Measurements from ENCODE around the gene CDK14.

Gene CDK14

GRCh38 chr7:90719155-90719554 is 123.0 kb downstream of the CDK14 start:
- ATAC-seq (ENCODE audit: insufficient read depth, low read depth), result no peak
- Histone ChIP-seq H3K9me3 (ENCODE audit: insufficient read depth, low read length, severe bottlenecking) (no peaks in the 10 kb centered on the region), H3K4me3 (ENCODE audit: low read depth in 1 of 2, low read length in 2 of 2) (no peak overlapping the region), H3K79me2 (ENCODE audit: insufficient read depth, low read length) (no peaks in the 10 kb centered on the region), H3K4me2 (ENCODE audit: insufficient read depth, low read length) (no peak overlapping the region), H3K27me3 (ENCODE audit: insufficient read depth, low read length, poor library complexity) (no peaks in the 10 kb centered on the region), H4K20me1 (ENCODE audit: insufficient read depth, low read length) (no peaks in the 10 kb centered on the region), H2AFZ (ENCODE audit: low read depth, low read length) (no peak overlapping the region), H3K36me3 (ENCODE audit: insufficient read depth, low read length) (no peaks in the 10 kb centered on the region), H3K27ac (ENCODE audit: low read length) (no peak overlapping the region), H3K4me1 (ENCODE audit: insufficient read depth, low read length) (no peaks in the 10 kb centered on the region), H3K9ac (ENCODE audit: low read depth, low read length) (no peak overlapping the region)
- TF ChIP-seq, protein P1, sequence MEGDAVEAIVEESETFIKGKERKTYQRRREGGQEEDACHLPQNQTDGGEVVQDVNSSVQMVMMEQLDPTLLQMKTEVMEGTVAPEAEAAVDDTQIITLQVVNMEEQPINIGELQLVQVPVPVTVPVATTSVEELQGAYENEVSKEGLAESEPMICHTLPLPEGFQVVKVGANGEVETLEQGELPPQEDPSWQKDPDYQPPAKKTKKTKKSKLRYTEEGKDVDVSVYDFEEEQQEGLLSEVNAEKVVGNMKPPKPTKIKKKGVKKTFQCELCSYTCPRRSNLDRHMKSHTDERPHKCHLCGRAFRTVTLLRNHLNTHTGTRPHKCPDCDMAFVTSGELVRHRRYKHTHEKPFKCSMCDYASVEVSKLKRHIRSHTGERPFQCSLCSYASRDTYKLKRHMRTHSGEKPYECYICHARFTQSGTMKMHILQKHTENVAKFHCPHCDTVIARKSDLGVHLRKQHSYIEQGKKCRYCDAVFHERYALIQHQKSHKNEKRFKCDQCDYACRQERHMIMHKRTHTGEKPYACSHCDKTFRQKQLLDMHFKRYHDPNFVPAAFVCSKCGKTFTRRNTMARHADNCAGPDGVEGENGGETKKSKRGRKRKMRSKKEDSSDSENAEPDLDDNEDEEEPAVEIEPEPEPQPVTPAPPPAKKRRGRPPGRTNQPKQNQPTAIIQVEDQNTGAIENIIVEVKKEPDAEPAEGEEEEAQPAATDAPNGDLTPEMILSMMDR (IDR thresholded peaks at IDR 0.05; ENCODE audit: borderline replicate concordance, extremely low read depth, low read length, poor library complexity, severe bottlenecking), result no peak
- TF ChIP-seq EZH2 (IDR thresholded peaks at IDR 0.05; ENCODE audit: borderline replicate concordance, low read depth, low read length, severe bottlenecking), result no peak
- no peak for DNase-seq

DNA sequence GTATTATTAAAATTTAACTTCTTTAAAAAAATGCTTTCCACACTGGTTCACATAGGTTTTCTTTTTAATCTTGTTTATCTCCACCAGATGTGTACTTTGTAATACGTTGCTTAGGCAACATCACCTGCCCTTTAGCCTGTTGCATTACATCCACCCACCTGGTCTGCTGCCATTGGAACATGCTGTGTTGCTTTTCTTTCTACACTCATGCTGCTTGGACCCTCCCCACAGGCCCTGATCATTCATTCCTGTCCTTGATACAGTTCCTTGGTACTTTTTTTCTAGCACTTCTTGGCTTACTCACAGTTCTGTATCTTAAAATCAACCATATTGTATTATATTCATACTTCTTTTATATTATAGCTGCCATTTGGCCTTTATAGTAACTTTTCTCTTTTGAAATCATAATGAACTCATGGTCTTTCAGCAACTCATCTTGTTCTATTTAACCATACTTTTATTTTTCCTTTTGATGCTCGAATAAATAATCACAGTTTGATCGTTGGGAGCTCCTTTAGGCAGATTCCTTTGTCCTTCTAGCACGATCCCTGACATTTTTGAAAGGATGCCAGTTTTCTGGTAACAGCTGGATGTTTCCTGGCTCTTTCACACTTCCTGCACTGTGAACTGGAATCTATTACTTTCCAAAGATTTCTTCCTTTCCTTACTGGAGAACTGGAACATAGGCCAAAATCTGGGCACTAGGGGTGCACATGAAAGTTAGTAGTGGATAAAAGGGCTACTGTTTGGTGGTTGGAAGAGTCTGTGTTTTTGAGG is 125.1 kb downstream of the CDK14 start:
- no peaks in the 10 kb centered on the region for H3K9me3 ChIP-seq (ENCODE audit: insufficient read depth, low read length, severe bottlenecking)
- ATAC-seq (ENCODE audit: insufficient read depth, low read depth), result no peak
- no peaks in the 10 kb centered on the region for H3K36me3 ChIP-seq (ENCODE audit: insufficient read depth, low read length)
- H3K79me2 ChIP-seq (ENCODE audit: insufficient read depth, low read length), result no peaks in the 10 kb centered on the region
- no peak overlapping the region for H2AFZ ChIP-seq (ENCODE audit: low read depth, low read length)
- H3K27me3 ChIP-seq (ENCODE audit: insufficient read depth, low read length, poor library complexity), result no peaks in the 10 kb centered on the region
- H3K9ac ChIP-seq (ENCODE audit: low read depth, low read length), result no peak overlapping the region
- TF ChIP-seq, protein P1 (IDR thresholded peaks at IDR 0.05; ENCODE audit: borderline replicate concordance, extremely low read depth, low read length, poor library complexity, severe bottlenecking), result no peak
- TF ChIP-seq EZH2 (IDR thresholded peaks at IDR 0.05; ENCODE audit: borderline replicate concordance, low read depth, low read length, severe bottlenecking), result no peak
- H3K4me3 ChIP-seq (ENCODE audit: low read depth in 1 of 2, low read length in 2 of 2), result no peak overlapping the region
- H3K27ac ChIP-seq (ENCODE audit: low read length), result no peak overlapping the region
- H3K4me1 ChIP-seq (ENCODE audit: insufficient read depth, low read length), result no peaks in the 10 kb centered on the region
- no peak overlapping the region for H3K4me2 ChIP-seq (ENCODE audit: insufficient read depth, low read length)
- DNase-seq, result no peak
- no peaks in the 10 kb centered on the region for H4K20me1 ChIP-seq (ENCODE audit: insufficient read depth, low read length)

DNA sequence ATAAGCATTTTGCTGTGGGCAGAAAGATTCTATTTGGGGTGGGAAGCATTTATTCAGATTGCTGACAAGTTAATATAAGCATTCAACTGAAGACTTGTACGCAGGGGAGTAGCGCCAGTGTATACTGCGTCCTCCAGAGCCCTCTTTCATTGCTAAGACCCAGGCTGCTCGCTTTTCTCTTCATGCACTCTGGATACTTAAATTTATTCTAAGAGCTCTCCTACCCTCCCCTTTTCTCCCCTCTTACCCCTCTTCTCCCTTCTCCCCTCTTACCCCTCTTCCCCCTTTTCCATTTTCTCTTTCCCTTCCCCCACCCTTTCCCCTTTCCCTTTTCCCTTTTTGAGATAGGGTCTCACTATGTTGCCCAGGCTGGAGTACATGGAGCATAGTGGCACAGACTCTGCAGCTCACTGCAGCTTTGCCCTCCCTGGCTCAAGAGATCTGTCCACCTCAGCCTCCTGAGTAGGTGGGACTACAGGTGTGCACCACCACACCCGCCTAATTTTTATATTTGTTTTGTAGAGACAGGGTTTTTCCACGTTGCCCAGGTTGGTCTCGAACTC is 125.8 kb downstream of the CDK14 start:
- no peak for TF ChIP-seq EZH2 (IDR thresholded peaks at IDR 0.05; ENCODE audit: borderline replicate concordance, low read depth, low read length, severe bottlenecking)
- TF ChIP-seq, protein P1 (IDR thresholded peaks at IDR 0.05; ENCODE audit: borderline replicate concordance, extremely low read depth, low read length, poor library complexity, severe bottlenecking), result no peak
- Histone ChIP-seq H3K4me2 (ENCODE audit: insufficient read depth, low read length) (no peak overlapping the region), H3K79me2 (ENCODE audit: insufficient read depth, low read length) (no peaks in the 10 kb centered on the region)

More for the DNA sequence above, 125.8 kb downstream of the CDK14 start:
- Histone ChIP-seq H3K4me3 (ENCODE audit: low read depth in 1 of 2, low read length in 2 of 2) (no peak overlapping the region), H3K9ac (ENCODE audit: low read depth, low read length) (no peak overlapping the region), H3K9me3 (ENCODE audit: insufficient read depth, low read length, severe bottlenecking) (no peaks in the 10 kb centered on the region), H3K36me3 (ENCODE audit: insufficient read depth, low read length) (no peaks in the 10 kb centered on the region), H3K27me3 (ENCODE audit: insufficient read depth, low read length, poor library complexity) (no peaks in the 10 kb centered on the region), H2AFZ (ENCODE audit: low read depth, low read length) (no peak overlapping the region), H4K20me1 (ENCODE audit: insufficient read depth, low read length) (no peaks in the 10 kb centered on the region), H3K4me1 (ENCODE audit: insufficient read depth, low read length) (no peaks in the 10 kb centered on the region), H3K27ac (ENCODE audit: low read length) (no peak overlapping the region)
- ATAC-seq (ENCODE audit: insufficient read depth, low read depth) (no peak), DNase-seq (no peak)

All from DND-41 (cell line).